PC-9 (cell line): ENCODE data around the gene TMEM198. TPM values are rescaled to one million over a fixed set of nuclear protein-coding genes. Genes with fewer than 3 reads are reported as not detected.

Source experiments
- BruUV-seq: library from RNA; stranded (reverse); fragments of 400-500 nt; replicated peaks from 2 replicates; lab custom pipeline; 2021; lab: Mats Ljungman, UMichigan
- CTCF ChIA-PET: fragments of 300-600 bp; sonication (Branson Sonifier 250); formaldehyde crosslinking; loops from one replicate; lab custom pipeline; 2022; ENCODE audit warnings: antibody characterized with exemption; lab: Charles Lee
- POLR2A ChIA-PET: fragments of 300-600 bp; sonication (Branson Sonifier 250); formaldehyde crosslinking; loops from one replicate; lab custom pipeline; 2022; ENCODE audit warnings: antibody characterized with exemption; ENCODE audit not compliant: unreplicated experiment; lab: Charles Lee
- DNase-seq, 2 experiments: peaks; one replicate each; pipeline versions ENCODE4 v3.0.0 to v3.0.0-alpha.2; 2015 to 2022; ENCODE audit warnings: mixed read lengths in 1 of 2
- H2AFZ ChIP-seq: fragments of 200-600 bp; sonication (generic); 2 replicates; pipeline ENCODE4 v1.8.1; 2017; ENCODE audit warnings: antibody characterized with exemption
- H3F3A ChIP-seq: fragments of 200-600 bp; sonication (generic); 2 replicates; pipeline ENCODE4 v1.8.1; 2017; ENCODE audit warnings: antibody characterized with exemption, mild to moderate bottlenecking, low read depth; ENCODE audit not compliant: insufficient read depth
- H3K27ac ChIP-seq: fragments of 200-600 bp; sonication (generic); 2 replicates; pipeline ENCODE4 v1.6.1; 2016; ENCODE audit warnings: mixed run types
- H3K27me3 ChIP-seq: fragments of 200-600 bp; sonication (generic); 2 replicates; pipeline ENCODE4 v1.6.1; 2016; ENCODE audit warnings: low read depth, mixed run types; ENCODE audit not compliant: insufficient read depth
- H3K36me3 ChIP-seq: fragments of 200-600 bp; sonication (generic); 2 replicates; pipeline ENCODE4 v1.6.1; 2016; ENCODE audit warnings: low read depth, mixed run types
- H3K4me1 ChIP-seq: fragments of 200-600 bp; sonication (generic); replicated peaks from 2 replicates; pipeline ENCODE4 v1.6.1; 2016; ENCODE audit warnings: mixed run types; ENCODE audit not compliant: insufficient read depth
- H3K4me2 ChIP-seq: fragments of 200-600 bp; sonication (generic); 2 replicates; pipeline ENCODE4 v1.6.1; 2017; ENCODE audit warnings: mixed run types
- H3K4me3 ChIP-seq: fragments of 200-600 bp; sonication (generic); 2 replicates; pipeline ENCODE4 v1.6.1; 2016; ENCODE audit warnings: mixed run types
- H3K79me2 ChIP-seq: fragments of 200-600 bp; sonication (generic); 2 replicates; pipeline ENCODE4 v1.6.1; 2017; ENCODE audit warnings: low read depth, mixed run types
- H3K9me2 ChIP-seq: fragments of 200-600 bp; sonication (generic); 2 replicates; pipeline ENCODE4 v1.8.1; 2017; ENCODE audit warnings: mild to moderate bottlenecking; ENCODE audit not compliant: insufficient read depth
- H3K9me3 ChIP-seq: fragments of 200-600 bp; sonication (generic); 2 replicates; pipeline ENCODE4 v1.8.1; 2016; ENCODE audit warnings: low read depth; ENCODE audit not compliant: insufficient read depth
- H4K20me1 ChIP-seq: fragments of 200-600 bp; sonication (generic); 2 replicates; pipeline ENCODE4 v1.8.1; 2017; ENCODE audit not compliant: insufficient read depth
- EZH2 ChIP-seq: fragments of 200-600 bp; sonication (generic); IDR thresholded peaks from 2 replicates; pipeline ENCODE4 v1.8.0; 2017; ENCODE audit warnings: antibody characterized with exemption, low read depth
- intact Hi-C: fragments of 100-400 bp; cut with micrococcal nuclease; formaldehyde crosslinking; loops from one replicate; pipeline ENCODE4 v1.10.0; 2022; ENCODE audit not compliant: unreplicated experiment
- total RNA-seq: library from RNA; stranded (reverse); gene quantifications from 2 replicates; pipeline ENCODE4 v1.2.3, GENCODE V29; 2021
- TF ChIP-seq, protein P1 (sequence below): fragments of 200-600 bp; sonication (generic); conservative IDR thresholded peaks from 2 replicates; pipeline ENCODE4 v1.6.1; 2017; ENCODE audit warnings: mixed run types, antibody characterized with exemption, mild to moderate bottlenecking, moderate library complexity

TMEM198 gene
- total RNA-seq, 1 experiment from 2014 or later, result 3.6 TPM

DNA sequence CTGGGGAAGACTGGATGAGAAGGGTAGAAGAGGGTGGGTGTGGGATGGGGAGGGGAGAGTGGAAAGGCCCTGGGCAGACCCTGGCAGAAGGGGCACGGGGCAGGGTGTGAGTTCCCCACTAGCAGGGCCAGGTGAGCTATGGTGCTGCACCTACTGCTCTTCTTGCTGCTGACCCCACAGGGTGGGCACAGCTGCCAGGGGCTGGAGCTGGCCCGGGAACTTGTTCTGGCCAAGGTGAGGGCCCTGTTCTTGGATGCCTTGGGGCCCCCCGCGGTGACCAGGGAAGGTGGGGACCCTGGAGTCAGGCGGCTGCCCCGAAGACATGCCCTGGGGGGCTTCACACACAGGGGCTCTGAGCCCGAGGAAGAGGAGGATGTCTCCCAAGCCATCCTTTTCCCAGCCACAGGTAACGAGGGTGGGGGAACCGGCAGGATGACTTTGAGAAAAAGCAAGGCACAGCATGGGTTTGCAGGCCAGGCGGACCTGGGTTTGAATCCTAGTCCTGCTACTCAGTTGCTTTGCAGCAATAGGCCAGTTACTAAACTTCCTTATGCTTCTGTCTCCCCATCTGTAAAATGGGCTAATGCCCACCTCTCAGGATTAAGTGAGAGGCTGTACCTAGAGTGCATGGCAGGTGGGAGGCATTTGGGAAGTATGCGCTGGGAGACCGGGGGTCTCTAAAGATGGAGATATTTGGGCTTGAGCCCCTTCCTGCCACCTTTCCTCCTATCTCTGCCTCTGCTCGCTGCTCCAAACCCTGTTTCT lies 28.6 kb downstream of the TMEM198 start, which contains the start of gene INHA:
Gene INHA, plus strand, starts transcription at position 74 of the 765 bp plus-strand sequence. Its CDS starts 65 bp downstream, at position 139.
- peak within 1 kb of the TSS; percentile 64 for H3K27ac ChIP-seq
- peak within 1 kb of the TSS; percentile 98 for H3K4me2 ChIP-seq
- POLR2A ChIA-PET, result interaction anchor here (0.8 kb wide), 1 partner anchor 25 kb away, joined by 9 read pairs; no protein-coding TSS in a partner anchor
- no peak for DNase-seq
- CTCF ChIA-PET, result interaction anchor here (0.6 kb wide), 1 partner anchor 26 kb away, joined by 8 read pairs; no protein-coding TSS in a partner anchor
- H3K36me3 ChIP-seq, result no peaks in the 10 kb centered on the region
- H3K9me3 ChIP-seq, result no peaks in the 10 kb centered on the region
- no peaks in the 10 kb centered on the region for H3K9me2 ChIP-seq
- no peaks in the 10 kb centered on the region for H3K27me3 ChIP-seq
- BruUV-seq, result no TSS peak
- peaks cover 28% of the 10 kb centered on the region for H3K4me1 ChIP-seq
- H4K20me1 ChIP-seq, result no peaks in the 10 kb centered on the region
- peaks cover 13% of the 10 kb centered on the region for H3K79me2 ChIP-seq
- no peak for TF ChIP-seq EZH2
- TF ChIP-seq, protein P1, sequence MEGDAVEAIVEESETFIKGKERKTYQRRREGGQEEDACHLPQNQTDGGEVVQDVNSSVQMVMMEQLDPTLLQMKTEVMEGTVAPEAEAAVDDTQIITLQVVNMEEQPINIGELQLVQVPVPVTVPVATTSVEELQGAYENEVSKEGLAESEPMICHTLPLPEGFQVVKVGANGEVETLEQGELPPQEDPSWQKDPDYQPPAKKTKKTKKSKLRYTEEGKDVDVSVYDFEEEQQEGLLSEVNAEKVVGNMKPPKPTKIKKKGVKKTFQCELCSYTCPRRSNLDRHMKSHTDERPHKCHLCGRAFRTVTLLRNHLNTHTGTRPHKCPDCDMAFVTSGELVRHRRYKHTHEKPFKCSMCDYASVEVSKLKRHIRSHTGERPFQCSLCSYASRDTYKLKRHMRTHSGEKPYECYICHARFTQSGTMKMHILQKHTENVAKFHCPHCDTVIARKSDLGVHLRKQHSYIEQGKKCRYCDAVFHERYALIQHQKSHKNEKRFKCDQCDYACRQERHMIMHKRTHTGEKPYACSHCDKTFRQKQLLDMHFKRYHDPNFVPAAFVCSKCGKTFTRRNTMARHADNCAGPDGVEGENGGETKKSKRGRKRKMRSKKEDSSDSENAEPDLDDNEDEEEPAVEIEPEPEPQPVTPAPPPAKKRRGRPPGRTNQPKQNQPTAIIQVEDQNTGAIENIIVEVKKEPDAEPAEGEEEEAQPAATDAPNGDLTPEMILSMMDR, result no peak
- H2AFZ ChIP-seq, result peak within 1 kb of the TSS; percentile 70
- H3K4me3 ChIP-seq, result peak within 1 kb of the TSS; percentile 67
- H3F3A ChIP-seq, result peaks cover 13% of the 10 kb centered on the region
- intact Hi-C loops, result loop anchor here (1.0 kb wide), 1 partner anchor 24 kb away; no protein-coding TSS in a partner anchor

DNA sequence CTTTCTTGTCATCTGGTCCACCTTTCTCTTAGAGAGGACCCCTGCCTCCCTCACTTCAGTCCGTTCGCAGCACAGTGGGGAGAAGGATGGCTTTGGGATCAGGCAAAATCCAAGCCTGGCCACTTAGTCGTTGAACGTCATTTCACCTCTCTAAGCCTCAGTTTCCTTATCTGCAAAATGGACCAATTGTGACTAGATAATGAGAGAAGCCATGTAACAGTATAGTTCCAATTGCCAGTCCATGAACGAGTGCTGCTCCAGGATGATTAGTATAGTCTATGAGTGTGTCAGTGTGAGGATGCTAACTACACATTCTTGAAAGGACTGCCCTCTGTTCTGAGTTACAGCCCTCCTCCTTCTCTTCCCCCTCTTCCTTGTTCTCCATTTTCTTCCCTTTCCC lies 29.3 kb downstream of the TMEM198 start:
- ChIA-PET POLR2A (no interaction called here), CTCF (no interaction called here)
- no peak for DNase-seq
- H3K79me2 ChIP-seq, result peaks cover 13% of the 10 kb centered on the region
- TF ChIP-seq, protein P1, result no peak
- TF ChIP-seq EZH2, result no peak
- no peaks in the 10 kb centered on the region for H4K20me1 ChIP-seq
- no peaks in the 10 kb centered on the region for H3K9me2 ChIP-seq
- no peaks in the 10 kb centered on the region for H3K27me3 ChIP-seq
- H3K27ac ChIP-seq, result no peak overlapping the region
- H3K36me3 ChIP-seq, result no peaks in the 10 kb centered on the region
- no peak overlapping the region for H3K4me3 ChIP-seq
- H3F3A ChIP-seq, result peaks cover 13% of the 10 kb centered on the region
- intact Hi-C loops, result no loop called here
- no peak overlapping the region for H3K4me2 ChIP-seq
- BruUV-seq, result no TSS peak
- no peak overlapping the region for H2AFZ ChIP-seq
- H3K4me1 ChIP-seq, result peaks cover 27% of the 10 kb centered on the region
- H3K9me3 ChIP-seq, result no peaks in the 10 kb centered on the region

DNA sequence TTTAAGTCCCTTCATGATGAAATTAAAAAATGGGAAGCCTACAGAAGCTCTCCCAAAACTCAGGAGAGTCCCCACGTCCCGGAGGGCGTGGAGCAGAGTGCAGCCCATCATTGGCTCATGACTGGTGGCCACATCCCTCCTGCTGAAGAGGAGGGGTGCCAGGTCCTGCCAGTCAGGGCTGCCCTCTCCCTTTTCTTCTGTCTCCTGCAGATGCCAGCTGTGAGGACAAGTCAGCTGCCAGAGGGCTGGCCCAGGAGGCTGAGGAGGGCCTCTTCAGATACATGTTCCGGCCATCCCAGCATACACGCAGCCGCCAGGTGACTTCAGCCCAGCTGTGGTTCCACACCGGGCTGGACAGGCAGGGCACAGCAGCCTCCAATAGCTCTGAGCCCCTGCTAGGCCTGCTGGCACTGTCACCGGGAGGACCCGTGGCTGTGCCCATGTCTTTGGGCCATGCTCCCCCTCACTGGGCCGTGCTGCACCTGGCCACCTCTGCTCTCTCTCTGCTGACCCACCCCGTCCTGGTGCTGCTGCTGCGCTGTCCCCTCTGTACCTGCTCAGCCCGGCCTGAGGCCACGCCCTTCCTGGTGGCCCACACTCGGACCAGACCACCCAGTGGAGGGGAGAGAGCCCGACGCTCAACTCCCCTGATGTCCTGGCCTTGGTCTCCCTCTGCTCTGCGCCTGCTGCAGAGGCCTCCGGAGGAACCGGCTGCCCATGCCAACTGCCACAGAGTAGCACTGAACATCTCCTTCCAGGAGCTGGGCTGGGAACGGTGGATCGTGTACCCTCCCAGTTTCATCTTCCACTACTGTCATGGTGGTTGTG lies 30.9 kb downstream of the TMEM198 start:
- no peaks in the 10 kb centered on the region for H3K27me3 ChIP-seq
- BruUV-seq, result no TSS peak
- ChIA-PET CTCF (interaction anchor here (0.5 to 0.6 kb wide), 2 partner anchors 9 to 276 kb away, joined by 3 to 6 read pairs; no protein-coding TSS in a partner anchor), POLR2A (no interaction called here)
- TF ChIP-seq, protein P1, result no peak
- no peak for TF ChIP-seq EZH2
- no peak for DNase-seq
- H3K27ac ChIP-seq, result no peak overlapping the region
- H3K4me1 ChIP-seq, result peaks cover 21% of the 10 kb centered on the region
- no peaks in the 10 kb centered on the region for H3K36me3 ChIP-seq
- intact Hi-C loops, result no loop called here
- no peak overlapping the region for H3K4me2 ChIP-seq
- no peaks in the 10 kb centered on the region for H4K20me1 ChIP-seq
- no peaks in the 10 kb centered on the region for H3K9me2 ChIP-seq
- H3F3A ChIP-seq, result peaks cover under 1% of the 10 kb centered on the region; the same call in 1 of the 2 replicates
- H3K79me2 ChIP-seq, result peaks cover 7% of the 10 kb centered on the region
- H3K4me3 ChIP-seq, result no peak overlapping the region
- no peaks in the 10 kb centered on the region for H3K9me3 ChIP-seq
- H2AFZ ChIP-seq, result no peak overlapping the region
